MM.1S (cell line): ENCODE data around the gene GALNT4.

Source experiments
- DNase-seq: peaks from one replicate; pipeline ENCODE4 v3.0.0-alpha.2; 2015
- H2AFZ ChIP-seq: fragments of 300-600 bp; sonication (generic); 2 replicates; pipeline ENCODE4 v1.6.0; 2016; ENCODE audit warnings: antibody characterized with exemption, low read length
- H3F3A ChIP-seq: fragments of 300-600 bp; sonication (generic); 2 replicates; pipeline ENCODE4 v1.6.1; 2016; ENCODE audit warnings: mild to moderate bottlenecking, antibody characterized with exemption, low read length, moderate library complexity, mixed read lengths; ENCODE audit not compliant: insufficient read depth
- H3K27ac ChIP-seq: fragments of 300-600 bp; sonication (generic); 2 replicates; pipeline ENCODE4 v1.5.1; 2016; ENCODE audit warnings: mild to moderate bottlenecking, low read length
- H3K27me3 ChIP-seq: fragments of 300-600 bp; sonication (generic); replicated peaks from 2 replicates; pipeline ENCODE4 v1.6.0; 2016; ENCODE audit warnings: low read length; ENCODE audit not compliant: insufficient read depth
- H3K36me3 ChIP-seq: fragments of 300-600 bp; sonication (generic); replicated peaks from 2 replicates; pipeline ENCODE4 v1.6.1; 2016; ENCODE audit warnings: mild to moderate bottlenecking, low read length, mixed read lengths; ENCODE audit not compliant: insufficient read depth
- H3K4me1 ChIP-seq: fragments of 300-600 bp; sonication (generic); 2 replicates; pipeline ENCODE4 v1.6.1; 2016; ENCODE audit warnings: low read length, mixed read lengths
- H3K4me2 ChIP-seq: fragments of 300-600 bp; sonication (generic); 2 replicates; pipeline ENCODE4 v1.6.0; 2016; ENCODE audit warnings: low read depth, low read length
- H3K4me3 ChIP-seq: fragments of 300-600 bp; sonication (generic); 2 replicates; pipeline ENCODE4 v1.5.1; 2016; ENCODE audit warnings: low read length, mixed read lengths
- H3K79me2 ChIP-seq: fragments of 300-600 bp; sonication (generic); 2 replicates; pipeline ENCODE4 v1.6.1; 2016; ENCODE audit warnings: mixed run types, low read length, mixed read lengths
- H3K9ac ChIP-seq: fragments of 300-600 bp; sonication (generic); 2 replicates; pipeline ENCODE4 v1.6.1; 2016; ENCODE audit warnings: low read length, mixed read lengths
- H3K9me2 ChIP-seq: fragments of 300-600 bp; sonication (generic); replicated peaks from 2 replicates; pipeline ENCODE4 v1.6.1; 2016; ENCODE audit warnings: mild to moderate bottlenecking, low read length, mixed read lengths; ENCODE audit not compliant: insufficient read depth
- H3K9me3 ChIP-seq: fragments of 300-600 bp; sonication (generic); replicated peaks from 2 replicates; pipeline ENCODE4 v1.6.1; 2016; ENCODE audit warnings: mild to moderate bottlenecking, low read length, mixed read lengths; ENCODE audit not compliant: insufficient read depth
- H4K20me1 ChIP-seq: fragments of 300-600 bp; sonication (generic); 2 replicates; pipeline ENCODE4 v1.6.1; 2016; ENCODE audit warnings: mild to moderate bottlenecking, low read length, moderate library complexity, mixed read lengths; ENCODE audit not compliant: insufficient read depth
- EZH2 ChIP-seq: fragments of 300-600 bp; sonication (generic); optimal IDR thresholded peaks from 2 replicates; pipeline ENCODE3; 2017; ENCODE audit warnings: low read depth, mild to moderate bottlenecking, antibody characterized with exemption, low read length, mixed read lengths
- EZH2phosphoT487 ChIP-seq: fragments of 300-600 bp; sonication (generic); IDR thresholded peaks from 2 replicates; pipeline ENCODE4 v1.6.1; 2018; ENCODE audit warnings: antibody characterized with exemption, low read length
- TF ChIP-seq, protein P1 (sequence below): fragments of 300-600 bp; sonication (generic); IDR thresholded peaks from 2 replicates; pipeline ENCODE4 v1.5.1; 2016; ENCODE audit warnings: antibody characterized with exemption, low read length, mixed read lengths

The GALNT4 gene

DNA sequence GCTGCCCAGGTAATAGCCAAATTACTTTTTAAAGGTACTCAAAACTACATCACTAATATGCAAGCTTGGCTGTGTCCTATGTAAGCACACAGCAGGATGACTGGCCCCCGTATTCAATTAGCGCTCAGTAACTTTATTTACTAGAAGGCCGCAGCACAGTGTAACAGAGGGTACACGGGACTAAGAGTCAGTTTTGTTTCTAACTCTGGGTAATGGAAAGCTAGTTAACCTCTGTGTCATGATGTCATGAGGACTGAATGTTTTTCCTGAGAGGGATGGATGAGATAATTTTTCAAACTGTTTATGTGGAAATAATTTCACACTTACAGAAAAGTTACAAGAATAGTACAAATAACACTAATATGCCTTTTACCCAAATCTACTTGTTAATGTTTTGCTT is 27.1 kb downstream of the GALNT4 start:
- Histone ChIP-seq H3K79me2 (0 out of 2 replicates have a peak, but pooled peaks cover 14% of the 10 kb centered on the region), H3K9me3 (no peaks in the 10 kb centered on the region), H3K4me2 (no peak overlapping the region), H3F3A (no peaks in the 10 kb centered on the region), H3K27ac (no peak overlapping the region), H4K20me1 (no peaks in the 10 kb centered on the region), H3K27me3 (no peaks in the 10 kb centered on the region), H3K4me3 (no peak overlapping the region), H2AFZ (no peak overlapping the region), H3K36me3 (no peaks in the 10 kb centered on the region), H3K9ac (no peak overlapping the region), H3K4me1 (no peaks in the 10 kb centered on the region), H3K9me2 (no peaks in the 10 kb centered on the region)
- TF ChIP-seq, protein P1, sequence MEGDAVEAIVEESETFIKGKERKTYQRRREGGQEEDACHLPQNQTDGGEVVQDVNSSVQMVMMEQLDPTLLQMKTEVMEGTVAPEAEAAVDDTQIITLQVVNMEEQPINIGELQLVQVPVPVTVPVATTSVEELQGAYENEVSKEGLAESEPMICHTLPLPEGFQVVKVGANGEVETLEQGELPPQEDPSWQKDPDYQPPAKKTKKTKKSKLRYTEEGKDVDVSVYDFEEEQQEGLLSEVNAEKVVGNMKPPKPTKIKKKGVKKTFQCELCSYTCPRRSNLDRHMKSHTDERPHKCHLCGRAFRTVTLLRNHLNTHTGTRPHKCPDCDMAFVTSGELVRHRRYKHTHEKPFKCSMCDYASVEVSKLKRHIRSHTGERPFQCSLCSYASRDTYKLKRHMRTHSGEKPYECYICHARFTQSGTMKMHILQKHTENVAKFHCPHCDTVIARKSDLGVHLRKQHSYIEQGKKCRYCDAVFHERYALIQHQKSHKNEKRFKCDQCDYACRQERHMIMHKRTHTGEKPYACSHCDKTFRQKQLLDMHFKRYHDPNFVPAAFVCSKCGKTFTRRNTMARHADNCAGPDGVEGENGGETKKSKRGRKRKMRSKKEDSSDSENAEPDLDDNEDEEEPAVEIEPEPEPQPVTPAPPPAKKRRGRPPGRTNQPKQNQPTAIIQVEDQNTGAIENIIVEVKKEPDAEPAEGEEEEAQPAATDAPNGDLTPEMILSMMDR = no peak
- TF ChIP-seq EZH2 = no peak
- no peak for TF ChIP-seq EZH2phosphoT487
- no peak for DNase-seq

- no peak overlapping the region for H2AFZ ChIP-seq
- H3K79me2 ChIP-seq = 0 out of 2 replicates have a peak, but pooled peaks cover 14% of the 10 kb centered on the region
- no peaks in the 10 kb centered on the region for H3K27me3 ChIP-seq
- H3K9me3 ChIP-seq = no peaks in the 10 kb centered on the region
- TF ChIP-seq EZH2 = no peak
- TF ChIP-seq, protein P1 = no peak
- no peak for TF ChIP-seq EZH2phosphoT487
- H4K20me1 ChIP-seq = no peaks in the 10 kb centered on the region
- no peak for DNase-seq
- H3K4me2 ChIP-seq = no peak overlapping the region
- no peaks in the 10 kb centered on the region for H3K9me2 ChIP-seq
- no peaks in the 10 kb centered on the region for H3K36me3 ChIP-seq
- no peaks in the 10 kb centered on the region for H3K4me1 ChIP-seq
- no peak overlapping the region for H3K9ac ChIP-seq
- H3K27ac ChIP-seq = no peak overlapping the region
- no peaks in the 10 kb centered on the region for H3F3A ChIP-seq
- H3K4me3 ChIP-seq = no peak overlapping the region
Measured at GRCh38 chr12:89497005-89497404, 27.6 kb downstream of the GALNT4 start.

DNA sequence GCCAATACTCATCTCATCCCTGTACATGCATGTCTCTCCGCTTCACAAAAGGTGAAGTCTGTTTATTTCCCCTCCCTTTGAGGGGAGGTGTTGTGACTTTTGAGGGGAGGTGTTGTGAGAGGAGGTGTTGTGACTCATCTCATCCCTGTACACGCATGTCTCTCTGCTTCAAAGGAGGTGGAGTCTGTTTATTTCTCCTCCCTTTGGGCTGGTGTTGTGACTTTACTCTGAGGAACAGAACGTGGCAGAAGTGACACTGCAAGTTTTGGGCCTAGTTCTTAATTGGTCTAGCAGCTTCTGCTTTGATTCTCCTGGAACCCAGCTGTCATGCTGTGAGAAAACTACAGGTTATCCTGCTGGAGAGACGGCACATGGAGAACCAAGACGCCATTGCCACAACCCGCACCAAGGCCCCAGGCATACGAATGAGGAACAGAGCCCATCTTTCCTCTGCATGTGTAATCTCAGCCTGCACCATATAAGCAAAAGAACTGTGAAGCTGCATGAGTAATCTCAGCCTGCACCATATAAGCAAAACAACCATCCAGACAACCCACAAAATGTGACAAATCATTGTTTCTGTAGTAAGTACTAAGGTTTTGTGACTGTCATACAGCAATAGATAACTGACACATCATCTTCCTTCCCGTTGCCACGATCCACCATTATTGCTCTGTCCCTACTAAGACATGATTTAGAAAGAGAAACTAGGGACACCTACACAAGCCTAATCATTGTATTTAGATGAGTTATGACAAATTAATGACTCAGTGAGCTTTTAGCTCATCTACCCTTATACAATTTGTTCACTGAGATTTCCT is 30.0 kb downstream of the GALNT4 start:
- Histone ChIP-seq H3F3A (no peaks in the 10 kb centered on the region), H3K9me2 (no peaks in the 10 kb centered on the region), H3K27ac (no peak overlapping the region), H4K20me1 (no peaks in the 10 kb centered on the region), H3K27me3 (no peaks in the 10 kb centered on the region), H3K9ac (no peak overlapping the region), H3K4me1 (no peaks in the 10 kb centered on the region), H3K4me2 (no peak overlapping the region), H2AFZ (no peak overlapping the region), H3K4me3 (no peak overlapping the region), H3K79me2 (0 out of 2 replicates have a peak, but pooled peaks cover 8% of the 10 kb centered on the region), H3K36me3 (no peaks in the 10 kb centered on the region), H3K9me3 (no peaks in the 10 kb centered on the region)
- TF ChIP-seq, protein P1 = no peak
- TF ChIP-seq EZH2 (no peak), EZH2phosphoT487 (no peak)
- DNase-seq = no peak
